GF-D8 (cell line): Measurements from ENCODE around the gene ARHGAP29.

Experiments used
- DNase-seq: peaks from one replicate; lab custom pipeline; 2025; lab: John Stamatoyannopoulos, UW

Gene ARHGAP29

DNA sequence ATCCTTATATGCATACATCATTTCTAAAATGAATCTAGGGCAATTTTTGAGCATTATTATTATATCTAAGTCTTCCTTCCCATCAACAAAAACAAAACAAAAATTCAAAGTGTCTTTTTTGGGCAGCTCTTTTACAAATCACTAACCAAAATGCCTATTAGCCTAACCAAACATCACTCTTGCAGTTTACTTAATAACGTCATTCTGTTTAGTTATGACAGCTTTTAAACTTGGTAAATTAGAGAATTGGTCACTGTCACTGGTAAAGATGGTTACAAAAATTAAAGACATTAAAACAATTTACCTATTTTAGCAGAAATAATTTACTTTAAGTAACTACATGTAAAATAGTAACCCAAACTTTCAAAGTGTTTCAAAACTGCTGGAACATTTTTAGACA, 2.8 kb downstream of the ARHGAP29 start:
- DNase-seq, result no peak

GRCh38 chr1:94231746-94232145, 5.6 kb downstream of the ARHGAP29 start:
- DNase-seq, result no peak

- no peak for DNase-seq
These were observed 6.5 kb downstream of the ARHGAP29 start for GRCh38 chr1:94230920-94231319.

- no peak for DNase-seq
These were observed 8.6 kb downstream of the ARHGAP29 start for GRCh38 chr1:94228640-94229375.

- no peak for DNase-seq
These were observed 9.8 kb downstream of the ARHGAP29 start for GRCh38 chr1:94227624-94228023.

GRCh38 chr1:94225845-94226244, 11.5 kb downstream of the ARHGAP29 start:
- DNase-seq, result no peak

GRCh38 chr1:94218332-94218731, 19.1 kb downstream of the ARHGAP29 start:
- DNase-seq, result no peak

DNA sequence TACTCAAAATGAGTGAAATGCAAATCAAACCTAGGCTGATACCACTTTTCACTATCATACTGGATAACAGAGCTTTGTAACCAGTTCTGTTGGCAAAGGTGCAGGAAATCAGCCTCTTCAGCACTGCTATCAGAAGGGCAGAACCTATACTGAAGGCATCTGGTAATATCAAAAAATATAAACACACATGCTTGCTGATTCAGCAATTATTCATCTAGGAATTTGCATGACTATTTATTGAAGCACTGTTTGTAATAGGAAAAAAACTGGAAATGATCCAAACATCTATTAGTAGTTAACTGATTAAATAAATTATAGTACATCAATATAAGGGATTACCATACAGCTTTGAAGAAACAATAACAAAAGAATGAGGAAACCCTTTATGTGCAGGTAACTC, 21.4 kb downstream of the ARHGAP29 start:
- DNase-seq, result no peak

DNA sequence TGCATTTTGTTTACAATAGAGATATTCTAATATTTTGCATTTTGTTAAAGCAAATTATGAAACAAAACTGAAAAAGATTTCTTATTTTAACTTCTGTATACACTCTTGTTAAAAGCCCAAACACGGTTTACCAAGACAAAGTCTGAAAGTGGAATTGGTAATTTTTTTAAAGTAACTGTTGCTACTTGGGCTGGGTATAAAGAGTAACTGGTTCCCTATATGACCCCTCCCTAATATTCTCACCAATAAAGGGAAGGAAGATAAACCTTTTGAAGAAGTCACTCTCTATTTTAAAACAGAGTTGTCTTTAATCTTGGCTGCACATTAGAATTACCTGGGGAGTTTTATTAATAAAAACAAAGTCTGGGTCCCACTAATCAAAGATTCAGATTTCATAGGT, 27.4 kb downstream of the ARHGAP29 start:
- no peak for DNase-seq

- DNase-seq, result no peak
These were observed 28.0 kb downstream of the ARHGAP29 start for GRCh38 chr1:94209425-94209824.

DNA sequence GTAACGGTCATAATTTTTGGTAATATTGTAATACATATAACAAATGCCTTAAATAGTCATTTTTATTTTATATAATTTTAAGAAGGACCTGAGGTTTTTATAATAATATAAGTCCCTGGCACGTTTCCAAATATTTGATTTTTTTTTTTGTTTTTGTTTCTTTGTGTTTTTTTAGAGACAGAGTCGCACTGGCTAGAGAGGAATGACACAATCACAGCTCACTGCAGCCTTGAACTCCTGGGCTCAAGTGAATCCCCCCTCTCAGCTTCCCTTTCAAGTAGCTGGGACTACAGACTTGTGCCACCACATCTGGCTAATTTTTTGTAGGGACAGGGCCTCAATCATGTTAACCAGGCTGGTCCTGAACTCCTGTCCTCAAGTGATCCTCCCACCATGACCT, 29.7 kb downstream of the ARHGAP29 start:
- no peak for DNase-seq

DNA sequence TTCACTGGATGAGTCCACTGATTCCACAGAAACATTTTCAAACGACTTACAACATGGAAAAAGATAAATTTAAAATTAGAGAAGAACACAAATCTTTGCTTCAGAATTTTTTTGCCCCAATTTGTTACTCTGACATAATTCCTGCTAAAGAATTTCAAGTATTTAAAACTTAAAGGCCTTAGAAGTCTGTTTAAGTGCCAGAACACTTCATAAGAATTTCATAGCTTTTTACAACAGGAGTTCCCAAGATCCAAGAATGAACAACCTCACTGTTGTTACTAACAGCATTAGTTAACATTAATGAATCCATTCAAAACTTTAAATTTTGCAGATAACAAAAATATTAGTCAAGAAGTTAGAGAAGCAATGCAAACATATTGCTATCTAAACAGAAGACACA, 31.7 kb downstream of the ARHGAP29 start:
- no peak for DNase-seq

GRCh38 chr1:94202241-94202640, 35.1 kb downstream of the ARHGAP29 start:
- no peak for DNase-seq

- no peak for DNase-seq
These were observed 38.0 kb downstream of the ARHGAP29 start for GRCh38 chr1:94199398-94199797.

GRCh38 chr1:94194079-94194865, 43.1 kb downstream of the ARHGAP29 start:
- no peak for DNase-seq

DNA sequence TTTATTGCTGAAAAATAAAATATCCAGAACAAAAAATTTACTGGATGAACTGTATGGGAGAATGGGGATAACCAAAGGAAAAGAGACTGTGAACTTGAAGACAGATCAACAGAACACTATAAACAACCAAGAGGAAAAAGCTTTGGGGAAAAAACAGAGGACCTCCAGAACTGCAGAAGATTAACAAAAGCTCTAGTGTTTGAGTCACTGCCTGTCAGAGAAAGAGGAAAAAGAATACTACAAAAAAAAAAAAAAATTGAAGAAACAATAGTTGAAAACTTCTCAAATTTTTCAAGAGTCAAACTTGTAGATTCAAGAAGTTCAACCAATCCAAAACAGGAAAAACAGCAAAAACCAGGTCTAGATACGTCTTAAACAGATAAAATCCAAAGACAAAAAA, 44.3 kb downstream of the ARHGAP29 start:
- no peak for DNase-seq

GRCh38 chr1:94191216-94191615, 46.2 kb downstream of the ARHGAP29 start:
- DNase-seq, result no peak

GRCh38 chr1:94186946-94187345, 50.4 kb downstream of the ARHGAP29 start:
- DNase-seq, result no peak

DNA sequence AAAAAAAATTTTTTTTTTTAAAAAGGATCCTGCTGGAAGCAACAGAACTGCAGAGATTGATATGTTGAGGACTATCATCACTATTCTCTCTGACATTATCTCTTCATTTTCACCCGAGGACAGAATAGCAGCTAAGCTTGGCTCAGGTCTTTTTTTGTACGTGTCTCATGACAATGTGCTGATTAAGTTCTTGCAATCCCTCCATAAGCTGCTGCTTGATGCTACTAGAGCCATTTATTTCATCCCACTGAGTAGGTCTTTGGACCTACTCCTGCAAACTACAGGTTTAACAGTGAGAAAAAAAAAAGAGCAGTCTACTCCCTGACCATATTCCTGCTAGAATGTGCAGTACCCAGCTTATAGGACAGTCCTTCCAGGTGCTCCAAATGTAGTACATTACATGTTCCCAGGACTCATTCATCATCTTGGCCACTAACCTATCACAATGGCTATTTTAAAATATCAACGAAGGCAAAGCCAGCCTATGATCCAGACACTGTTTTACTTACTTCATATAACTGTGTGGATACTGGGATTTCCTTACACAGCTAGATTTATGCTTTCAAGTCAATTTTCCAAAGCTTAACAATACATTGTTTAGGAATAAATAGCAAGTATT, 54.1 kb downstream of the ARHGAP29 start:
- no peak for DNase-seq

DNA sequence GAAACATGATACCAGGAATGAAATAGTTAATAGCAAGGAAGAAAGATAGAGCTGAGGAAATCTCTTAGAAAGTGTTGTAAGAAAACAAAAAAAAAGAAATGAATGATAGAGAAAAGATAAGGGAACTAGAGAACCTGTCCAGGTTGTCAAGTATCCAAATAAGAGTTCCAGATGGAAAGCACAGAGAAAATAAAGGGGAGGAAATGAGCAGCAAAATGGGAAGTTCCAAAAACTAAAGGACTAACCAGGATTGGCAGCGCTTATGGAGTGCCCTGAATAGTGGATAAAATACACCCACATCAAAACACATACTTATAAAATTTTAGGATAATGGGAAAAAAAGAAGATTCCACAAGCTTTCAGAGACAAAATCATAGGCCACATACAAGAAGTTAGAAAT, 55.2 kb downstream of the ARHGAP29 start:
- no peak for DNase-seq

DNA sequence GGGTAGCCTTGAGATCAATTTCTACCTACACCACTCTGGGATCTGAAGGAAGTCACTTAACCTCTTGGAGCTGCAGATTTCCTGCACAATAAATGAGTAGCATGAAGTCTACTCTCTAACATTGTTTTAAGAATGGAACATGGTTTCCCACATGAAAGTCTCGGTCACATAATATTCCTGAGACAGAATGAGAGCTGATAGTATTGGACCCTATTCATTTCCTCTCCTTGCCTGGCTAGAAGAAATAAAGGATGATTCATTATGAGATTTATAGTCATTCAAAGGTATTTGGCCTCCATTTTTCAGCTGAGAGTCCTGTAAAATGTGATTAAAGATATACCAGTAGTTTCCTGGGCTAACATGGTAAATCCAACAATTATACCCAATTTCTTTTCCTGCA, 56.7 kb downstream of the ARHGAP29 start:
- no peak for DNase-seq

DNA sequence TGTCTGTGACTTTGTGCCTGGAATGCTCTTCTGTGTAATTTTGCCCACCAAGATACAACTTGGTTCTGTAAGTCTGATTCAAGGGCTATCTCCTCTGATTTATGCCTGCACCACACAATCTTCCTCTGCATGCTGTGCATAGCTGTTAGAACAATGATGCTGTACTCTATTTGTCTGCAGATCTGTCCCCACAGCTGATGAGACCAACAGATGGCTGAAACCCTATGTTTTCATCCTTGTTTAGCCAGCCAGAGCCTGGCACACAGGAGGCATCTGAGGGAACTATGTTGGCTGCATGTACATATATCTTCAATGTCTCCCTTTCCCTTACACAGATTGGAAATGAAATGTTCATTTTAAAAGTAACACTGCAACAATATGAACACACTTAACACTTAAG, 58.5 kb downstream of the ARHGAP29 start:
- DNase-seq, result no peak

GRCh38 chr1:94169126-94169525, 68.3 kb downstream of the ARHGAP29 start:
- no peak for DNase-seq
